ENCODE data around the gene RER1. TPM values are rescaled to one million over a fixed set of nuclear protein-coding genes. Genes with fewer than 3 reads are reported as not detected.

RER1 gene
- total RNA-seq, 4 donors from 2014 or later: 56.4 to 76.8 (median 66.8) TPM

DNA sequence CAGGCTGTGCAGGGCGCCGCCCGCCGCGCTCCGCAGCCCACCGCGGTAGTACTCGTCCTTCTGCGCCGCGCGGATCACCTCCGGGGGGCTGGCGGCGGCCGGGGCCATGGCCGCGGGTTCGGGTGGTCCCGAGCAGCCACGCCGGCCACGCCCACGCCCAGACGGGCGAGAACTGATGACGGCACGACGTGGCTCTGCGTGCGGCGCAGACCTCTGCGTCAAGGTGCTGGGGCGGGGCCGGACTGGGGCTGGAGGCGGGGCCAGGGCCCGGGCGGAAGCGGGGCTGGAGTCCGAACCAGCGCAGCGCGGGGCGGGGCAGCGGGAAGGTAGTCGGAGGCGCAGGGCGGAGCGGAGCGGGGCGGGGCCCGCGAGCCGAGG lies 20.7 kb downstream of the RER1 start, which contains the start of gene PEX10:
PEX10 (minus strand) TSS at position 170 of the 378 bp plus-strand sequence; CDS start at position 108, 62 bp downstream.
- peaks cover 0 to 32% (median 0%) of the 10 kb centered on the region in 3 donors for H3K36me3 ChIP-seq
- peak; percentile 93 to 97 for DNase-seq (ENCODE audit: low spot score in 2 of 2)
- H3K9me3 ChIP-seq: no peaks in the 10 kb centered on the region
- 0% methylated on average over 33 of the region's 55 CpGs; no CpG with 5 or more reads in 1 of the 2 donors for WGBS, 2 donors
- H3K4me1 ChIP-seq: peaks cover 0 to 38% (median 24%) of the 10 kb centered on the region in 4 donors
- peak within 1 kb of the TSS; percentile 66 to 86 (median 79) for H3K4me3 ChIP-seq
- H3K27me3 ChIP-seq: peaks cover 0 to 23% of the 10 kb centered on the region in 2 donors
- H3K27ac ChIP-seq: peak within 1 kb of the TSS; percentile 76 to 93 (median 92)
- TF ChIP-seq EP300 (IDR thresholded peaks at IDR 0.05) (peak; percentile 69 to 92), POLR2A (IDR thresholded peaks at IDR 0.05) (peak in 1 of 2 donors; percentile 58)
- TF ChIP-seq, protein P1, sequence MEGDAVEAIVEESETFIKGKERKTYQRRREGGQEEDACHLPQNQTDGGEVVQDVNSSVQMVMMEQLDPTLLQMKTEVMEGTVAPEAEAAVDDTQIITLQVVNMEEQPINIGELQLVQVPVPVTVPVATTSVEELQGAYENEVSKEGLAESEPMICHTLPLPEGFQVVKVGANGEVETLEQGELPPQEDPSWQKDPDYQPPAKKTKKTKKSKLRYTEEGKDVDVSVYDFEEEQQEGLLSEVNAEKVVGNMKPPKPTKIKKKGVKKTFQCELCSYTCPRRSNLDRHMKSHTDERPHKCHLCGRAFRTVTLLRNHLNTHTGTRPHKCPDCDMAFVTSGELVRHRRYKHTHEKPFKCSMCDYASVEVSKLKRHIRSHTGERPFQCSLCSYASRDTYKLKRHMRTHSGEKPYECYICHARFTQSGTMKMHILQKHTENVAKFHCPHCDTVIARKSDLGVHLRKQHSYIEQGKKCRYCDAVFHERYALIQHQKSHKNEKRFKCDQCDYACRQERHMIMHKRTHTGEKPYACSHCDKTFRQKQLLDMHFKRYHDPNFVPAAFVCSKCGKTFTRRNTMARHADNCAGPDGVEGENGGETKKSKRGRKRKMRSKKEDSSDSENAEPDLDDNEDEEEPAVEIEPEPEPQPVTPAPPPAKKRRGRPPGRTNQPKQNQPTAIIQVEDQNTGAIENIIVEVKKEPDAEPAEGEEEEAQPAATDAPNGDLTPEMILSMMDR (IDR thresholded peaks at IDR 0.05): peak in 1 of 5 experiments; percentile 31

DNA sequence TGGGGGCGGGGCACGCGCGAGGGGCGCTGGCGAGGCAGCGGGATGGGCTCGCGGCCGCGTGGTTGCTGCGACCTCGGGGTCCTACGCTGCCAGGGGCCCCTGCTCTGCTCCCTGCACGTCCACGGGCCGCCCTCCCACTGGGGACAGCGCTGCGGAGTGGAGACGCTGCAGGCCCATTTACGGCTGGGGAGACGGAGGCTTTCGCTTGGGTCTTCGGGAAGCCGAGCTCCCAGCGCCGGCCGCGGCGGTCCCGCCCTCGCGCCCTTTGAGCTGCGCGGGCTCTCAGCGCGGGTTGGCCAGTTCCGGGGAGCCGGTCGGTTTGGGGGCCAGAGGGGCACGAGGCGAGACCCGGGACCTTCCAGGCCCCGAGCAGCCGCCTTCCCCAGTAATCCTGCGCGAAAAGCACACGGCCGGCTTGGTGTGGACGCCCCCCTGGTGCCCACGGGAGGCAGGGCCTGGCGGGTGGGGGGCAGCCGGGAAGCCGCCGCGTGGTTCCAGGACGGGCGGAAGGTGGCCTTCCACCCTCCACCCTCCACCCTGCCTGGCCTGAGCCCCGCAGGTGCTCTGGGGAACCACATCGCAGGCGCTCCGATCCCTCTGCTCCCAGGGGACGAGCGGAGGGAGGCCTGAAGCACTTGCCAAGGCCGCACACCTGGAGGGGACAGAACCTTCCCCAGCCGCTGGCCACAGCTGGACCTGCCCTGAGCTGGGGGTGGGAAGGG lies 21.3 kb downstream of the RER1 start:
- no peak for DNase-seq (ENCODE audit: low spot score in 2 of 2)

DNA sequence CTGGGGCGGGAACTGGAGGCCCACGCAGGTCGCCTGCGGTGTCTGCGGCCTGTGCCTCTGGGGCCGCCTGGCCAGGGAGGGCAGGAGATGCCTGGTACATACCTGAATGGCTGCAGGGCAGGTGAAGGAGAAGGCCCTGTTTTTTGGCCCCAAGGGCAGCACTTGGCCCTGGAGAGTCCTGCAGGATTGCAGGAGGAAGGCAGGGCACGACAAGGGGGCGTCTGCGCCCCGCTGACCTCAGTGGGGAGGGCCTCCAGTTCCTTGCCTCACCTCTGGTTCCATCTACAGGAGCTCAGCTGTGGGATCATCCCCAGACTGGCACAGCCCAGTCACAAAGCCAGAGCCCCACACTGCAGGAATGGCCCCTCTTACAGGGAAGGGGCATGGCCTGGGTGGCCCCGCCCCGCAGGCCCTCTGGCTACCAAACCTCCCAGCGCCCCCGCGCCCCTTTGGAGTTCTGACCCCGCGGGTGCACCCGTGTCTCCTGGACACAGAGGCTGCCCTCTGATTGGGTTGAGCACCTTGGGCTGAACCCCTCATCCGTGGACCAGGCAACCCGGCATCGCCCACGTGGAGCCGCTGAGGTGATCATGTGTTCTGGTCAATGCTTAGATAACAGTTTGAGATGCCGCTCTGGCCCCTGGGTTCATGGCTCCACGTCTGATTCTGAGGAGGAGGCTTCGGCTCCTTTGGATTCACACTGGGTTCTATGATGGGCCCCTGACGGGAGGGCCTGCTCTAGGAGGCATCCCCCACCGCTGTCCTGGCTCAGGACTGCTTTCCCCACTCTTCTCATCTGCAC lies 22.1 kb downstream of the RER1 start:
- H3K9me3 ChIP-seq: no peaks in the 10 kb centered on the region
- H3K27ac ChIP-seq: peak overlapping the region; percentile 76 to 93 (median 92)
- peaks cover 0 to 36% of the 10 kb centered on the region in 2 donors for H3K27me3 ChIP-seq
- peaks cover 0 to 38% (median 24%) of the 10 kb centered on the region in 4 donors for H3K4me1 ChIP-seq
- DNase-seq (ENCODE audit: low spot score in 2 of 2): no peak
- WGBS, 2 donors: 36 to 45% methylated on average over 15 to 23 of the region's 28 CpGs
- TF ChIP-seq, protein P1 (IDR thresholded peaks at IDR 0.05): no peak
- TF ChIP-seq POLR2A (IDR thresholded peaks at IDR 0.05): no peak
- TF ChIP-seq EP300 (IDR thresholded peaks at IDR 0.05): no peak
- H3K4me3 ChIP-seq: peak overlapping the region; percentile 66 to 86 (median 79)
- H3K36me3 ChIP-seq: peaks cover 0 to 19% (median 0%) of the 10 kb centered on the region in 3 donors

More for the DNA sequence above, 21.3 kb downstream of the RER1 start:
- H3K27me3 ChIP-seq: peaks cover 0 to 28% of the 10 kb centered on the region in 2 donors
- H3K27ac ChIP-seq: peak overlapping the region; percentile 76 to 93 (median 92)
- peaks cover 0 to 26% (median 0%) of the 10 kb centered on the region in 3 donors for H3K36me3 ChIP-seq
- peak overlapping the region; percentile 66 to 86 (median 79) for H3K4me3 ChIP-seq
- WGBS, 2 donors: 2% methylated on average over 32 to 57 of the region's 66 CpGs
- peaks cover 0 to 38% (median 24%) of the 10 kb centered on the region in 4 donors for H3K4me1 ChIP-seq
- no peaks in the 10 kb centered on the region for H3K9me3 ChIP-seq
- TF ChIP-seq, protein P1 (IDR thresholded peaks at IDR 0.05): peak in 1 of 5 experiments; percentile 39
- TF ChIP-seq POLR2A (IDR thresholded peaks at IDR 0.05) (peak in 1 of 2 donors; percentile 56), EP300 (IDR thresholded peaks at IDR 0.05) (peak in 1 of 2 donors; percentile 28)

DNA sequence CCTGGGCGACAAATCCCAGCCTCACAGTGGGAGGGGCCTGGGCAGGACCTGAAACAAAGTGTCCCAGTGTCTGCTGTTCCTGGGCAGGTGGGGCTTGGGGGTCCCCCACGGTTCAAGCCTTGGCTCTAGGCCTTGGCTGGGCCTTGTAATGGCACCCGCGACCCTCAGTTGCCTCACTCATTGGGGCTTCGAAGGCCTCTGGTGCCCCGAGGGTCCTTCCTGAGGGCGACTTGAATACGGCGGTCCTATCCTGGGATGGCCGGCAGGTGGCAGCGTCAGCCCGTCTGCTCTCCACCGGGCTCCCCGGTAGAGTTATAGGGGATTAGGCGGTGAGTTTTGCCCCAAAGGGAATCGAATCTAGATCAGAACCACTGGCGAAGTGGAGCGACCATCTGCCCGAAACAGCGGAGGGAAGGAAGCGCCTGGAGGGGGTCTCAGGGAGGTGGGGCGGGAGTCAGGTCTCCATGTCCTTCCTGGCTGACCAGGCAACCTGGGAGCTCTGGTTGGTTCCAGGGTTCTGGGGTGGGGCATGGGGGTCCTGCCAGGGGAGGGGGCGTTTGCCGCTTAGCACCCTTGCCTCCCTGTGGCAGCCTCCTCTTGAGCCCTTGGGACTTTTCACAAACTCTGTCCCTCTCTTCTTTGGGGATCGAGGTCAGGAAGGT lies 22.8 kb downstream of the RER1 start:
- Histone ChIP-seq H3K36me3 (peaks cover 0 to 11% (median 0%) of the 10 kb centered on the region in 3 donors), H3K27me3 (peaks cover 0 to 43% of the 10 kb centered on the region in 2 donors), H3K9me3 (no peaks in the 10 kb centered on the region), H3K4me1 (peaks cover 0 to 38% (median 24%) of the 10 kb centered on the region in 4 donors), H3K27ac (peak overlapping the region; percentile 76 to 93 (median 92)), H3K4me3 (peak overlapping the region in 2 of 4 donors; percentile 9 to 17)
- DNase-seq (ENCODE audit: low spot score in 2 of 2): peak; percentile 37 to 67
- WGBS, 2 donors: 1 to 5% methylated on average over 4 to 25 of the region's 25 CpGs
- TF ChIP-seq EP300 (IDR thresholded peaks at IDR 0.05) (no peak), POLR2A (IDR thresholded peaks at IDR 0.05) (no peak)
- TF ChIP-seq, protein P1 (IDR thresholded peaks at IDR 0.05): peak; percentile 93 to 97 (median 95)
